HFFc6 (cell line): Measurements from ENCODE around the gene KCNMB2. TPM values are rescaled to one million over a fixed set of nuclear protein-coding genes. Genes with fewer than 3 reads are reported as not detected.

Experiments used
- DNase-seq: peaks from one replicate; pipeline ENCODE4 v3.0.0-alpha.2; 2018
- H3K27ac Mint-ChIP-seq: 2 replicates; pipeline ENCODE4 v1.8.0; 2020; ENCODE audit warnings: mild to moderate bottlenecking, mixed read lengths
- H3K27me3 Mint-ChIP-seq: 2 replicates; pipeline ENCODE4 v1.8.0; 2021; ENCODE audit warnings: mild to moderate bottlenecking, moderate library complexity, mixed read lengths; ENCODE audit not compliant: insufficient read depth
- H3K36me3 Mint-ChIP-seq: 2 replicates; pipeline ENCODE4 v1.8.0; 2021; ENCODE audit warnings: low read depth, mixed read lengths
- H3K4me1 Mint-ChIP-seq: 2 replicates; pipeline ENCODE4 v1.8.0; 2020; ENCODE audit warnings: low read depth, mixed read lengths
- H3K4me3 Mint-ChIP-seq: 2 replicates; pipeline ENCODE4 v1.8.0; 2020; ENCODE audit warnings: mild to moderate bottlenecking, moderate library complexity, mixed read lengths
- H3K9me3 Mint-ChIP-seq: 2 replicates; pipeline ENCODE4 v1.8.0; 2020; ENCODE audit warnings: mild to moderate bottlenecking, mixed read lengths
- CTCF ChIP-seq: fragments of 200-600 bp; sonication (generic); IDR thresholded peaks from 2 replicates; pipeline ENCODE4 v1.5.0; 2021; ENCODE audit warnings: antibody characterized with exemption, mild to moderate bottlenecking
- total RNA-seq, 6 experiments: library from RNA; stranded (reverse); fragmentation: NEBNext Ultra II Directional; extraction: Animal tissue kit (Norgen Biotek cat#: 25700); gene quantifications; 2 replicates in 1 of 6; 3 replicates in 5 of 6; pipeline ENCODE4 v1.2.3, GENCODE V29; 2021

Gene KCNMB2
- total RNA-seq, 6 experiments from 2014 or later = not detected

GRCh38 chr3:178772746-178773145 lies 236.5 kb downstream of the KCNMB2 start:
- no peaks in the 10 kb centered on the region; the same call in 1 of the 2 replicates for H3K36me3 Mint-ChIP-seq
- peaks cover 29% of the 10 kb centered on the region for H3K9me3 Mint-ChIP-seq
- H3K4me1 Mint-ChIP-seq = no peaks in the 10 kb centered on the region
- no peaks in the 10 kb centered on the region for H3K27me3 Mint-ChIP-seq
- TF ChIP-seq CTCF = no peak
- H3K4me3 Mint-ChIP-seq = no peak overlapping the region
- H3K27ac Mint-ChIP-seq = no peak overlapping the region
- no peak for DNase-seq

- Mint-ChIP-seq H3K36me3 (no peaks in the 10 kb centered on the region; the same call in 1 of the 2 replicates), H3K9me3 (peaks cover 29% of the 10 kb centered on the region), H3K27ac (no peak overlapping the region), H3K27me3 (no peaks in the 10 kb centered on the region), H3K4me1 (no peaks in the 10 kb centered on the region), H3K4me3 (no peak overlapping the region)
- no peak for TF ChIP-seq CTCF
- no peak for DNase-seq
These were observed 237.1 kb downstream of the KCNMB2 start for GRCh38 chr3:178773358-178773757.

GRCh38 chr3:178777718-178778411 lies 241.6 kb downstream of the KCNMB2 start:
- Mint-ChIP-seq H3K9me3 (peaks cover 19% of the 10 kb centered on the region), H3K36me3 (no peaks in the 10 kb centered on the region), H3K27me3 (no peaks in the 10 kb centered on the region), H3K4me1 (no peaks in the 10 kb centered on the region), H3K4me3 (no peak overlapping the region), H3K27ac (no peak overlapping the region)
- DNase-seq = peak; percentile 63
- no peak for TF ChIP-seq CTCF

GRCh38 chr3:178778589-178778988 lies 242.4 kb downstream of the KCNMB2 start:
- Mint-ChIP-seq H3K4me3 (no peak overlapping the region), H3K9me3 (peaks cover 19% of the 10 kb centered on the region)

GRCh38 chr3:178785961-178786360 lies 249.7 kb downstream of the KCNMB2 start:
- no peak for TF ChIP-seq CTCF
- Mint-ChIP-seq H3K36me3 (0 out of 2 replicates have a peak, but pooled peaks cover 7% of the 10 kb centered on the region), H3K9me3 (peaks cover 16% of the 10 kb centered on the region), H3K4me1 (no peaks in the 10 kb centered on the region), H3K4me3 (no peak overlapping the region), H3K27me3 (no peaks in the 10 kb centered on the region), H3K27ac (no peak overlapping the region)
- no peak for DNase-seq

More at GRCh38 chr3:178778589-178778988, 242.4 kb downstream of the KCNMB2 start:
- Mint-ChIP-seq H3K4me1 (no peaks in the 10 kb centered on the region), H3K27me3 (no peaks in the 10 kb centered on the region), H3K27ac (no peak overlapping the region), H3K36me3 (no peaks in the 10 kb centered on the region)
- DNase-seq = no peak
- no peak for TF ChIP-seq CTCF
